ENCODE measurements around the gene ARHGAP9.

ARHGAP9 gene

DNA sequence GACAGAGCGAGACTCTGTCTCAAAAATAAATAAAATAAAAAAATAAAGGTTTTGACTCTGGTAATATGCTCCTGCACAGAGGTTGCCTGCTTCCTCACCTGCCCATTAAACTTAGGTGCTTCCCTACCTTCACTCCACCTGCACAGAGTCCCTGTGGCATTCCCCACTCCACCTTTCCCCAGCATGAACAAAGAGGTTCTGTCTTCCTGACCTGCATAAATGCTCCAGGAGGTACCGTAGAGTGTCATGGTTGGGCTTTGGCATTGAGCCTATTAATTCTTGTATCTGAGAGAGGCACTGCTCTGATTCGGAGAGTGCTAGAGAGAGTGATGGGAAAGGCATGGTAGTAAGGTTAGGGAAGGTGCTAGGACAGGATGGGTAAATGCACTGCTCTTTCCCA is 6.3 kb downstream of the ARHGAP9 start:
- DNase-seq (ENCODE audit: low read depth): no peak

DNA sequence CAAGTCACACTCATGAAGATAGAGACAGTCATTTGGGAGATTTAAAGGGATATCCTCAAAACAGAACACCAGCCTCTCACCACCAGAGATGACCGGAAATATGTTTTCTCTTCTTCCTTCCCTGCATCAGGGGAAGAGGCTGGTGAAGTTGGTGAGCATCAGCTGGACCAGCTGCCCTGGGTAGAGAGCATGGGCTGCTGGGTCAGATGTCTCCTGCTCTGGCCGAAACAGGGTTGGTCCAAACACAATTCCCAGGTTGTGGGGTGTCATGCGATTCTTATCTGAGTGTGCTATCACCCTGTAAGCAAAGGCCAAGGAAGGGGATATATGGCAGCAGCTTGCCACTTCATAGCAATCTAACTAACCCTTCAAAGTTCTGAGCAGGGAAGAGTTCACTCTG is 7.3 kb downstream of the ARHGAP9 start:
- no peak for DNase-seq (ENCODE audit: low read depth)

- no peak for DNase-seq (ENCODE audit: low read depth)
Observed at GRCh38 chr12:57471661-57472060, 8.0 kb downstream of the ARHGAP9 start.

- no peak for DNase-seq (ENCODE audit: low read depth)
Observed at GRCh38 chr12:57470970-57471656, 8.6 kb downstream of the ARHGAP9 start.

GRCh38 chr12:57470286-57470969 is 9.2 kb downstream of the ARHGAP9 start:
- DNase-seq (ENCODE audit: low read depth): no peak

- DNase-seq (ENCODE audit: low read depth): no peak
Observed at GRCh38 chr12:57469296-57470164, 10.1 kb downstream of the ARHGAP9 start.

DNA sequence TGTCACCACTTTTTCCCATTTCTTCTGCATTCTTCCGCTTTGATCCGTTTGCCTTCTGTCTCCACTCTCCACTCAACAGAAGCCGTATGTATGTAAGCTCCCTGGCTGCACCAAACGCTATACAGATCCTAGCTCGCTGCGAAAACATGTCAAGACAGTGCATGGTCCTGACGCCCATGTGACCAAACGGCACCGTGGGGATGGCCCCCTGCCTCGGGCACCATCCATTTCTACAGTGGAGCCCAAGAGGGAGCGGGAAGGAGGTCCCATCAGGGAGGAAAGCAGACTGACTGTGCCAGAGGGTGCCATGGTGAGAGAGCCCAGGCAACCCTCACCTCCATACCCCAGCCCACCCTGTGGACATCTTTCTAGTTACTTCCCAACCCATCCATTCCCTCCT is 11.8 kb downstream of the ARHGAP9 start:
- no peak for DNase-seq (ENCODE audit: low read depth)

GRCh38 chr12:57467212-57467874 is 12.3 kb downstream of the ARHGAP9 start:
- DNase-seq (ENCODE audit: low read depth): no peak

GRCh38 chr12:57465747-57466505 is 13.7 kb downstream of the ARHGAP9 start:
- no peak for DNase-seq (ENCODE audit: low read depth)

- no peak for DNase-seq (ENCODE audit: low read depth)
Observed at GRCh38 chr12:57465030-57465746, 14.5 kb downstream of the ARHGAP9 start.

- DNase-seq (ENCODE audit: low read depth): no peak
Observed at GRCh38 chr12:57464569-57464968, 15.1 kb downstream of the ARHGAP9 start.

- no peak for DNase-seq (ENCODE audit: low read depth)
Observed at GRCh38 chr12:57462912-57463253, 16.8 kb downstream of the ARHGAP9 start.

- DNase-seq (ENCODE audit: low read depth): peak; percentile 84
Observed at GRCh38 chr12:57462251-57462911, 17.3 kb downstream of the ARHGAP9 start.

DNA sequence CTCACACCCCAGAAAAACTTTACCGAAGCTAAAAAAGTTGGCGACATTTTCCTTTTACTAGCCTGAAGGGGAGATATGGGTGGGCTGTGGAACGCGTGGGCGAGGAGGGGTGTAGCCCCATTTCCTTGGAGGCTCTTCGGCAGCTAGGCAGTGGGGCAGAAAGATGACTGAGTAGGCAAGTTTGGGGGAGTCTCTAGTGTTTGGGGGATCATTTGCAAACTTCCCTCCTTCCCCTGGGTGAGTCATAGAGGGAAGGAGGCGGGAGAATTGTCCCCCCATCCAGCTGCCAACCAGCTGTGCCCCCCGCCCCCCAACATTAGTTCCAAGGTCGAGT is 17.8 kb downstream of the ARHGAP9 start:
- DNase-seq (ENCODE audit: low read depth): no peak

GRCh38 chr12:57461276-57461916 is 18.3 kb downstream of the ARHGAP9 start:
- DNase-seq (ENCODE audit: low read depth): no peak

GRCh38 chr12:57460841-57461275 is 18.8 kb downstream of the ARHGAP9 start:
- no peak for DNase-seq (ENCODE audit: low read depth)

GRCh38 chr12:57460468-57460784 is 19.2 kb downstream of the ARHGAP9 start:
- DNase-seq (ENCODE audit: low read depth): no peak

GRCh38 chr12:57459750-57460467 is 19.8 kb downstream of the ARHGAP9 start, which contains the start of gene GLI1:
Gene GLI1, plus strand, starts transcription at chr12:57459785. Its CDS starts 3,907 bp downstream, at chr12:57463692.
- no peak for DNase-seq (ENCODE audit: low read depth)

GRCh38 chr12:57459055-57459749 is 20.5 kb downstream of the ARHGAP9 start:
- DNase-seq (ENCODE audit: low read depth): peak; percentile 90
